GM12891 (cell line): ENCODE measurements around the gene SCAMP2.

Experiments used
- PAX5 ChIP-seq: IDR thresholded peaks from 2 replicates; pipeline ENCODE4 v1.6.1; 2011; ENCODE audit warnings: low read length, moderate library complexity, mild to moderate bottlenecking; ENCODE audit not compliant: insufficient read depth, severe bottlenecking
- POLR2A ChIP-seq: IDR thresholded peaks from 2 replicates; pipeline ENCODE4 v1.6.1; 2011; ENCODE audit warnings: low read depth, low read length, control low read depth
- POLR2AphosphoS5 ChIP-seq: IDR thresholded peaks from 2 replicates; pipeline ENCODE4 v1.6.1; 2011; ENCODE audit warnings: low read depth, low read length, control low read depth

DNA sequence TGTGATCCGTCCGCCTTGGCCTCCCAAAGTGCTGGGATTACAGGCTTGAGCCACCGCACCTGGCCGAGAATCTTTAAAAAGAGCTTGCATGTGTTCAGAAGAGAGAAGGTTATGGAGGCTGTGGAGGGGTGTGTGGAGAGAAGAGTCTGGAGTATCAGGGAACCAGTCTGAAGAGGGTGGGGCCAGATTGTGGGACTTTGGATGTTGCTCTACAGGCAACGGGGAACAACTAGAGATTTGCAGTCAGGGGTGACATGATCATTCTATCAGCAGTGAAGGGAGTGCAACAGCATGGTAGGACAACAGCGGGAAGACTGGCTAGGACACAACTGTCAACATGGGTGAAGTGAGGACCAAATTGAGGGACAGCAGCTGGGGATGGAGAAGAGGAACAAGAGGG is 8.9 kb downstream of the SCAMP2 start:
- TF ChIP-seq PAX5 (no peak), POLR2AphosphoS5 (no peak), POLR2A (no peak)
